Psoas muscle (tissue), 8 donors: ENCODE data around the gene USP9Y. TPM values are rescaled to one million over a fixed set of nuclear protein-coding genes. Genes with fewer than 3 reads are reported as not detected.

Source experiments
- ATAC-seq, 4 donors: fragments of 200-7000 bp; cut with Tn5 transposase; one replicate each; pipeline ENCODE4 v1.9.1; 2020; ENCODE audit warnings: moderate library complexity in 3 of 4, mild to moderate bottlenecking in 2 of 4
- DNase-seq, 2 donors: peaks; one replicate each; pipeline ENCODE4 v3.0.0-alpha.2; 2020
- H3K27ac ChIP-seq: fragments of 200-600 bp; one replicate; pipeline ENCODE4 v1.8.0; 2022
- H3K27me3 ChIP-seq, 3 donors: fragments of 200-600 bp in 1 of 3; one replicate each; pipeline versions ENCODE4 v1.6.1 to v1.8.0; 2013 to 2022; ENCODE audit warnings: low read length in 2 of 3, mild to moderate bottlenecking in 2 of 3, moderate library complexity in 1 of 3; ENCODE audit not compliant: insufficient read depth in 3 of 3
- H3K36me3 ChIP-seq, 2 donors: fragments of 200-600 bp in 1 of 2; one replicate each; pipeline versions ENCODE4 v1.6.1 to v1.8.0; 2013 to 2022; ENCODE audit warnings: low read depth in 1 of 2, mild to moderate bottlenecking in 1 of 2, moderate library complexity in 1 of 2; ENCODE audit not compliant: insufficient read depth in 1 of 2
- H3K4me1 ChIP-seq: fragments of 200-600 bp; one replicate; pipeline ENCODE4 v1.8.0; 2022
- H3K4me3 ChIP-seq: fragments of 200-600 bp; one replicate; pipeline ENCODE4 v1.8.0; 2022; ENCODE audit warnings: mild to moderate bottlenecking
- H3K9me3 ChIP-seq: fragments of 200-600 bp; one replicate; pipeline ENCODE4 v1.8.0; 2022
- WGBS, 3 donors: extraction: QIAGEN DNeasy Blood & Tissue Kit; methylation state at CpG; one replicate each; pipeline versions ENCODE4 v1.1.6 to v1.1.7; 2013; 5-methylcytosine and 5-hydroxymethylcytosine counted together
- intact Hi-C, 2 donors: fragments of 100-400 bp; cut with DNase I; formaldehyde crosslinking; loops; one replicate each; pipeline versions ENCODE4 v1.11.0 to v1.14.2; 2022
- long read RNA-seq, 2 donors: library from polyadenylated mRNA; unstranded; transcript quantifications; one replicate each; pipeline ENCODE4 v2.0.0, GENCODE V29; 2021
- polyA plus RNA-seq, 3 donors: library from polyadenylated mRNA; stranded (reverse); fragments of 200-250 nt; gene quantifications; one replicate each; pipeline ENCODE4 v1.2.3, GENCODE V29; 2013
- total RNA-seq, 4 donors: library from RNA; stranded (reverse); fragmentation: NEBNext Ultra II Directional in 2 of 4; extraction: Animal tissue kit (Norgen Biotek cat#: 25700) in 2 of 4; gene quantifications; one replicate each; pipeline versions ENCODE4 v1.2.1 to v1.2.4, GENCODE V29; 2021 to 2023
- TF ChIP-seq, protein P1 (sequence below): fragments of 200-600 bp; IDR thresholded peaks from one replicate; pipeline ENCODE4 v1.8.0; 2022; ENCODE audit warnings: antibody characterized with exemption
- donor health status: healthy with polysubstance abuse.
- donor health status: DM: no; HTN: no; CAD: no; lungs with moderate emphysema.
- donor health status: Bipolar disorder and iron deficiency.
- donor health status: healthy.
- donor health status: DM: yes; HTN: yes; CAD: no.
- donor health status: DM: no; HTN: no; CAD: no.
- donor health status: DM: no; HTN: no; CAD: no.
- donor health status: DM: yes; HTN: yes; CAD: no.

USP9Y gene, protein sequence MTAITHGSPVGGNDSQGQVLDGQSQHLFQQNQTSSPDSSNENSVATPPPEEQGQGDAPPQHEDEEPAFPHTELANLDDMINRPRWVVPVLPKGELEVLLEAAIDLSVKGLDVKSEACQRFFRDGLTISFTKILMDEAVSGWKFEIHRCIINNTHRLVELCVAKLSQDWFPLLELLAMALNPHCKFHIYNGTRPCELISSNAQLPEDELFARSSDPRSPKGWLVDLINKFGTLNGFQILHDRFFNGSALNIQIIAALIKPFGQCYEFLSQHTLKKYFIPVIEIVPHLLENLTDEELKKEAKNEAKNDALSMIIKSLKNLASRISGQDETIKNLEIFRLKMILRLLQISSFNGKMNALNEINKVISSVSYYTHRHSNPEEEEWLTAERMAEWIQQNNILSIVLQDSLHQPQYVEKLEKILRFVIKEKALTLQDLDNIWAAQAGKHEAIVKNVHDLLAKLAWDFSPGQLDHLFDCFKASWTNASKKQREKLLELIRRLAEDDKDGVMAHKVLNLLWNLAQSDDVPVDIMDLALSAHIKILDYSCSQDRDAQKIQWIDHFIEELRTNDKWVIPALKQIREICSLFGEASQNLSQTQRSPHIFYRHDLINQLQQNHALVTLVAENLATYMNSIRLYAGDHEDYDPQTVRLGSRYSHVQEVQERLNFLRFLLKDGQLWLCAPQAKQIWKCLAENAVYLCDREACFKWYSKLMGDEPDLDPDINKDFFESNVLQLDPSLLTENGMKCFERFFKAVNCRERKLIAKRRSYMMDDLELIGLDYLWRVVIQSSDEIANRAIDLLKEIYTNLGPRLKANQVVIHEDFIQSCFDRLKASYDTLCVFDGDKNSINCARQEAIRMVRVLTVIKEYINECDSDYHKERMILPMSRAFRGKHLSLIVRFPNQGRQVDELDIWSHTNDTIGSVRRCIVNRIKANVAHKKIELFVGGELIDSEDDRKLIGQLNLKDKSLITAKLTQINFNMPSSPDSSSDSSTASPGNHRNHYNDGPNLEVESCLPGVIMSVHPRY (N-terminal part only)
- total RNA-seq: not detected
- polyA plus RNA-seq: 1 to 10 TPM in 2 of 3 donors, not detected in 1; 3.2 to 5.5 TPM
- long read RNA-seq, donor 1: 0 reads
- long read RNA-seq, donor 2: 0 reads

DNA sequence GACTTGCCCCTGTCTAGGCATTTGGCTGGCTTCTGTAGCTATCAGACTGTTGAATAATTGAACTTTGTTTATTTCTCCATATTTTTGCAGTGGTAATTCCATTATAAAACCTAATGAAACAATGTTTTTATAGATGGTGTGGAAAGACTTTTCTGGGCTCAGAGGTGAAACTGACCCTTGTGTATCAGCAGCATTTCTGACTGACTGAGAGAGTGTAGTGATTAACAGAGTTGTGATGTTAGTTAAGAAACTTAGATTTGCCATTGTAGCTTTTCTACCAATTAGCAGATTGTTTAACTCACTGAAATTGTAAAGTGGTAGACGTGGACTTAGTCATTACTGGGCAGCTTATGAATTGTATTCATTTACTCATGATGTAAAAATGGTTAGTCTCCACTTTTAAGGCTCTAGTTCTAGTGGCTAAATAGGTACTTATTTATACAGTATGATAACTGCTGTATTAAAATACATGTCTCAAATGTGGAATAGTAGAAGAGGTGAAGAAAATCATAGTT lies at the start of gene USP9Y:
Gene USP9Y (plus strand): TSS at position 51 of the 515 bp plus-strand sequence. CDS start 8,217 bp downstream, outside the sequence.
- 98 to 100% methylated on average over 1 of the region's 1 CpG; no CpG with 5 or more reads in 1 of the 3 donors for WGBS, 3 donors
- H3K4me3 ChIP-seq: no peak within 1 kb of the TSS
- TF ChIP-seq, protein P1, sequence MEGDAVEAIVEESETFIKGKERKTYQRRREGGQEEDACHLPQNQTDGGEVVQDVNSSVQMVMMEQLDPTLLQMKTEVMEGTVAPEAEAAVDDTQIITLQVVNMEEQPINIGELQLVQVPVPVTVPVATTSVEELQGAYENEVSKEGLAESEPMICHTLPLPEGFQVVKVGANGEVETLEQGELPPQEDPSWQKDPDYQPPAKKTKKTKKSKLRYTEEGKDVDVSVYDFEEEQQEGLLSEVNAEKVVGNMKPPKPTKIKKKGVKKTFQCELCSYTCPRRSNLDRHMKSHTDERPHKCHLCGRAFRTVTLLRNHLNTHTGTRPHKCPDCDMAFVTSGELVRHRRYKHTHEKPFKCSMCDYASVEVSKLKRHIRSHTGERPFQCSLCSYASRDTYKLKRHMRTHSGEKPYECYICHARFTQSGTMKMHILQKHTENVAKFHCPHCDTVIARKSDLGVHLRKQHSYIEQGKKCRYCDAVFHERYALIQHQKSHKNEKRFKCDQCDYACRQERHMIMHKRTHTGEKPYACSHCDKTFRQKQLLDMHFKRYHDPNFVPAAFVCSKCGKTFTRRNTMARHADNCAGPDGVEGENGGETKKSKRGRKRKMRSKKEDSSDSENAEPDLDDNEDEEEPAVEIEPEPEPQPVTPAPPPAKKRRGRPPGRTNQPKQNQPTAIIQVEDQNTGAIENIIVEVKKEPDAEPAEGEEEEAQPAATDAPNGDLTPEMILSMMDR: no peak
- H3K4me1 ChIP-seq: no peaks in the 10 kb centered on the region
- DNase-seq (no peak), ATAC-seq (no peak)
- H3K36me3 ChIP-seq: no peaks in the 10 kb centered on the region
- intact Hi-C loops: no loop called here
- H3K27me3 ChIP-seq: no peaks in the 10 kb centered on the region
- no peaks in the 10 kb centered on the region for H3K9me3 ChIP-seq
- H3K27ac ChIP-seq: no peak within 1 kb of the TSS

DNA sequence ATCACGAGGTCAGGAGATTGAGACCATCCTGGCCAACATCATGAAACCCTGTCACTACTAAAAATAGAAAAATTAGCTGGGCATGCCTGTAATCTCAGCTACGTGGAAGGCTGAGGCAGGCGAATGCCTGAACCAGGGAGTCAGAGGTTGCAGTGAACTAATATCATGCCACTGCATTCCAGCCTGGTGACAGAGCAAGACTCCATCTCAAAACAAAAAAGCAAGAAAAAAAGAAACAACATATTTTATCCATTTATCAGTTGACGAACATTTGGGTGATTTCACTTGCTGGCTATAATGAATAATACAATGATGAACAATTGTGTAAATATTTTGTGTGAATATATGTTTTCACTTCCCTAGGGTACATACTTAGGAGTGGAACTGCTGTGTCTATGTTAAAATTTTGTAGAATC lies 49.4 kb upstream of the USP9Y start:
- WGBS, 3 donors: 28 to 39% methylated on average over 4 of the region's 4 CpGs; no CpG with 5 or more reads in 1 of the 3 donors
- DNase-seq (no peak), ATAC-seq (no peak)
- Histone ChIP-seq H3K9me3 (no peaks in the 10 kb centered on the region), H3K4me3 (no peak overlapping the region), H3K27me3 (no peaks in the 10 kb centered on the region), H3K4me1 (no peaks in the 10 kb centered on the region), H3K27ac (no peak overlapping the region), H3K36me3 (no peaks in the 10 kb centered on the region)
- intact Hi-C loops: no loop called here
- TF ChIP-seq, protein P1: no peak

DNA sequence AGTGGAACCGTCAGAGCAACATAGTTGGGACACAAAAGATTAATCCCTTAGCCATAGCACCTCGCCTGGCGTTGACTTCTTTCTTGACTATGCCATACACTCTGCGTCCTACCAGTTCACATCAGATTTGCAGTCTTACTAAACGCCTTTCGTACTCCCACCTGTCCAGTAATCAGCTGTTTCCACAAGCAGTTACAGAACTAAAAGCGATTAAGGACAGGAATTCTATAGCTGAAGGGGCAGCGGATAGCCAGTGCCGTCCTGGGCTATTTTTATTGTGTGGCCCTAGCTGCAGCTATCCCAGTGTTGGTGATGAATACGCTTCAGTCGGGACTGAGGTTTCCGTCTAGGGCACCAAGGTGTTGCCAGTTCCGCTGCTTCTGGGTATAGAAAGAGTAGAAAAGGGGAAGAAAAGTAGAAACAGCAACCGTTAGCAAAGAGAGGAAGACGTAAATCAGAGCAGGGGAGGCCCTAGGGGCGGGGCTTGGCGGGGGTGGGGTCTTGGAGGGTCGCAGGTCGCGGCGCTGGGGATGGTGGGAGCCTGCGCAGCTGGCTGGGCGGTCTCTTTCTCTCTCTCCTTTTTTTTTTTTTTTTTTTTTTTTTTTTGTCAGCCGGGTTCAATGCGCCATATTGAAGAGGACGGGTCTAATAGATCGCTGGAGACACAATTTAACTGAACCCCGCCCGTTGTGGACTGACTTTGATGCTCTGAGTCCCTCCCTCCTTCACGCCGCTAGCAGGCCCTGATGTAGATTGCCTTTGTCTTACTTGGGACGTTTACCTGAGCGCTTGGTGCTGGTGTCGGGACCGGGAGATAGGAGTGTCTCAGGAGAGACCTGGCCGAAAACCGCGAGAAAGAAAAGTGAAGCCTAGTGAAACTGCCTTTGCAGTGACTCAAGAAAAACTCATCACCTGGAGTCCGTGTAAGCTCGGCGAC lies 39.0 kb upstream of the USP9Y start:
- ATAC-seq (no peak), DNase-seq (no peak)
- H3K4me1 ChIP-seq: no peaks in the 10 kb centered on the region
- H3K9me3 ChIP-seq: no peaks in the 10 kb centered on the region
- no peaks in the 10 kb centered on the region for H3K36me3 ChIP-seq
- TF ChIP-seq, protein P1: no peak
- no peak overlapping the region for H3K27ac ChIP-seq
- H3K27me3 ChIP-seq: no peaks in the 10 kb centered on the region
- WGBS, 3 donors: 0 to 1% methylated on average over 29 to 40 of the region's 41 CpGs; no CpG with 5 or more reads in 1 of the 3 donors
- no peak overlapping the region for H3K4me3 ChIP-seq
- intact Hi-C loops: no loop called here
